NOMO-1 treated with dmso at 0.1 percent for 144 hours (cell line): ENCODE measurements around the gene LDLRAD4.

Source experiments
- DNase-seq: peaks from one replicate; lab custom pipeline; 2025; ENCODE audit not compliant: unreplicated experiment; lab: John Stamatoyannopoulos, UW

LDLRAD4 gene

DNA sequence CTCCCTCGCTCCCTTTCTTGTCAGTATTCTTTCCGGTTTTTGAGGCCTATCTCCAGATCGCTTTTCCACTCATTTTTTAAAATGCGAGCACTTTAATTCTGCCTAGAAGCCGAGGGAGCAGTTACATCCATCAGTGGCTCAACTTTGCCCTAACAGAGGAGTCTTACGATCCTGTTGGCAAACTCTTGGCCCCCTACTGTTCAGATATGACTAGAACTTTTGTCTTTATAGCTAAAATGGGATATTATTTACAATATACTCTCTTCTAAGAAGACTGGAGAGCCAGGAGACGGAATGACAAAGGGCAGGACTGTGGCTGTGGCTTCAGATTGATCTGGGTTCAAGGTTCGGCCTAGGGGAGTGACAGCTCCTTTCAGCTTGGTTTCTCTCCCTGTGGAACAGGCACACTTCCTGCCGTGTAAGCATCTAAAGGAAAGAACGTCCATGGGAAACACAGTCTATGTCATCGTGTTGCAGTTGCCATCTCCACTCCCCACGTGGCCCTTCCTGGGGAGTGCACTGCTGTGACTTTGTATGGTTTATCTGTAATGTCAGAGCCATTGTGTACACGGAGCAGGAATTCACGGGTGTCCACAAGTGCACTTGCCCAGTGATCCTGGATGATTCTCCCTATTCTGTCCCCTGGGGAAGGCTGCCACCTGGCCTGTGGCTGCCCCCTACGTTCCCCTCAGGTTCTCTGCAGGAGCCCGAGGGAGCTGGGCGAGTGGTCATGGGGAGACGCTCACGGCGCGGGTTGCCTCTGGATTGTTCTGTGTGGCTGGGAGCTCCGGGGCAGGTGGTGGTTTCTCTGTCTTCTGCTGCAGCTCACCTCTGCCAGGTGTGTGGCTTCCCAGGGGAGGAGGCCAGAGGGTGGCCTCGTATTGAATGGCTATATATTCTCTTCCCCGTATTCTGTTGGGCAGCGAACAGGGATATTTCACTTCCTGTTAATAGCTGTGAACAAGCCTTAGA lies 222.0 kb downstream of the LDLRAD4 start:
- DNase-seq: no peak

DNA sequence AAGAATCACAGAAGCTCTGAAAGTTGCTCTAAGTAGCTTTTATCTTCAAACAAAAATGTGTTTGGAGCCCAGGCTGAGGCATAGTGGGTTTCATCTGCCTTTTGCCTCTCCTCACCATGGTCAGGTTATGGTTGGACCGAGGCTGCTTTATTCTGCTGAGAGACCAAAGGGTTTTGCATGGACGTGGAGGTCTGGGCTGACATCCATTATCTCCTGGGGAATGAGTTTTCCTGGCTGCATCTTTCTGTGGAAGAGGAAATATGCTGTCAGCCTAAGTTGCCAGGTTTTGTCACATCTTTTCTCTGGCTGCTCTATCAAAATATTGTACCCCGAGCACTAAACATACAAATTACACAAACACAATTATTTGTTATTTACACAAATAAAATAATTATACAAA lies 223.2 kb downstream of the LDLRAD4 start:
- DNase-seq: no peak

DNA sequence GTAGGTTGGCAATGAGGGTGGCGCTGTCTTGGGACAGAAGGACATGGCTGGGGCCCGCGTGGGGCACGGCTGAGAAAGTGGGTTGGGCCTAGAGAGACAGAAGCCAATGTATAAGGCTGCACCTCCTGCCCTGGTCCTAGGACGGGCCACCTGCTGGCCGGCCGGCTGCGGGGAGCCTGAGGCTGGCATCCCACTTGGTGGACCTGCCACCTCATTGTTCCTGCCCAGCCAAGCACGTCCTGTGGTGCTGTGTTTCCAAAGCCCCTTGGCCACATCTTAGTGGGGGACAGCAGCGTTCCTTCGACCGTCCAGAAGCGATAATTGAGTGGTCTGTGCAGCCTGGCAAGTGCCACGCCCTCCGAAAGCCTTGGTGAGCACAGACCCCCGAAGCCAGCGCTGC lies 223.9 kb downstream of the LDLRAD4 start:
- DNase-seq: no peak

DNA sequence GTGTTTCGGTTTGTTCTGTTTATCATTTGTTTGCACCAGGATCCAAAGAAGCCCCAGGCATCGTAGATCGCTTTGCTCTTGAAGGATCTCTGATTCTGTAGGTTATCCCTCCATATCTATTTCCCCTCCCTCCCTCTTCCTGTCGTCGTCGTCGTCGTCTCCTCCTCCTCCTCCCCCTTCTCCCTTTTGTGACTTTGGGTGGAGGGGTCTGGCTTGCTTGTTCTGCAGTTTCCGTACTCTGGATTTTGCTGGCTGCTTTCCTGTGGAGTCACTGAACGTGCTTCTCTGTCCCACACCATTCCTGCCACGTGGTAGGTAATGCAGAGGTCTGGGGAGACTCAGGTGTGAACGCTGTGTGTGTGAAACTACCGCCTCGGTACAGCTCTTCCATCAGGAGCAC lies 225.0 kb downstream of the LDLRAD4 start:
- no peak for DNase-seq

DNA sequence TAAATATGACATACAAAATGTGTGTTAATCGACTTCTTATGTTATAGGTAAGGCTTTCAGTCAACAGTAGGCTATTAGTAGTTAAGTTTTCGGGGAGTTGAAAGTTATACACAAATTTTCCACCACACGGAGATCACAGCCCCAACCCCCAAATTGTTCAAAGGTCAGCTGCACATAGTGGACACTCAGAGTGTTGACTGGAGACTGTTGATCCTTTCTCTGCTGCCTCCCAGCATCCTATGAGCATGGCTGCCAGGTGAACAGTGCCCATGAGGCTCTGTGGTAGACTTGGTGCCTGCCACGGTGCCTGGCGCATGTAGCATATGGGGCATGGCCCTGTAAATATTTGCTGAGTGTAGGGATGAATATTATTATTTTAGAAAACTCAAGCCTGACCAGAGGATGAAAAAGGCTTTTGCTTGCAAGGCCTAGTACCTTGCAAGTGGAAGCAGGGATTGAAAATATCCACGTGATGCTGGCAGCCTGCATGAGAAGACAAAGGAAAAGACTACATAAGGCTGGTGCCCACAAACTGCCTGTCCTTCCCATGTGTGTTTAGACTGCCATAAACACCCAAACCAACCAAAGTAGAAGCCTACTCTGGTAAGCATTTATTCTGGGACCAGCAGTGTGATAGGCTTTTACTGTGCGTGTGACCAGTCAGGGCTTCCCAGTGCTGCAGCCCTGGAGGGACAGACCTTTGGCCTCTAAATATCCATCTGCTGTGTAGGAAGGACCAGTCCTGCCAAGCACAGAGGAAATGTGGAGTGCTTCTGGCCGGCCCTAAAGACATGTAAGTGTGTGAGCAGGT lies 226.1 kb downstream of the LDLRAD4 start:
- DNase-seq: no peak

DNA sequence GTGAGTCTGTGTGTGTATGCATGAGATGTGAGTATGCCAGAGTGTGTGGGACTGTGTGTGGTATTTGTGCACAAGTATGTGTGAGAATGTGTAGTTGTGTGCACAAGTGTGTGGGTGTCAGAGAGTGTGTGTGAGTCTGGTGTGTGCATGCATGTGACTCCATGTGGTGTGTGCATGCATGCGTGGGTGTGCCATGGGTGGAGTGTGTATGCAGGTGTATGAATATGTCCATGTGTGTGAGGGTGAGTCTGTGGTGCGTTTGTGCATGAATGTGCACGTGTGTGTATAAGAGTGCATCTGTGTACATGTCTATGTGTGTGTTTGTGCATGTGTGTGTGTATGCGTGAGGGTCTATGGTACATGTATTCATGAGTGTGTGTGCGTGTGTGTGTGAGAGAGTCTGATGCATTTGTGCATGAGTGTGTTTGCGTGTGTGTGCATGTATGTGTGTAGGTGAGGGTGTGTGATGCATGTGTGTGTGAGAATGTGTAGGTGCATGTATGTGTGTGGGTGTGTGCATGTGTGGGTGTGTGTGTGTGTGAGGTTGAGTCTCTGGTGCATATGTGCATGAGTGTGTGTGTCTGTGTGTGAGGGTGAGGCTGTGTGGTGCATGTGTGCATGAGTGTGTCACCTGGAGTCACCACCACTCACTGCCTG lies 226.8 kb downstream of the LDLRAD4 start:
- no peak for DNase-seq

DNA sequence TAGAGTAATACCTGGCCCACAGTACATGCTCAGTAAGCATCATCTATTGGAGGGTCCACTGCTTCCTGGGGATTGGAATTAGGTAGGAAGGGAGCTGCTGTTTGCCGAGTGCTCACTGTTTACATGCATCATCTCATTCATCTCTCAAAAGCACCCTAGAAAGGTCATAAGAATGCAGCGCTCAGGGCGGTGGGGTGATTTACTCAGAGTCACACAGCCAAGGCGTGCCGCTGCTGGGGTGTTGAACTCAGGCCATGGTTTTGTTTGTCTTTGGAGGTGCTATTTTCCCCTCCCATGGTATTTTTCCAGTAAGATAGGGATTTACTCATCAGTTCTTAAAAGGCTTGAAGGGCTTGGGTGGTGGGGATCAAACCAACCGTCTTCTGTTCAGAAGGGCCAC lies 227.5 kb downstream of the LDLRAD4 start:
- no peak for DNase-seq

DNA sequence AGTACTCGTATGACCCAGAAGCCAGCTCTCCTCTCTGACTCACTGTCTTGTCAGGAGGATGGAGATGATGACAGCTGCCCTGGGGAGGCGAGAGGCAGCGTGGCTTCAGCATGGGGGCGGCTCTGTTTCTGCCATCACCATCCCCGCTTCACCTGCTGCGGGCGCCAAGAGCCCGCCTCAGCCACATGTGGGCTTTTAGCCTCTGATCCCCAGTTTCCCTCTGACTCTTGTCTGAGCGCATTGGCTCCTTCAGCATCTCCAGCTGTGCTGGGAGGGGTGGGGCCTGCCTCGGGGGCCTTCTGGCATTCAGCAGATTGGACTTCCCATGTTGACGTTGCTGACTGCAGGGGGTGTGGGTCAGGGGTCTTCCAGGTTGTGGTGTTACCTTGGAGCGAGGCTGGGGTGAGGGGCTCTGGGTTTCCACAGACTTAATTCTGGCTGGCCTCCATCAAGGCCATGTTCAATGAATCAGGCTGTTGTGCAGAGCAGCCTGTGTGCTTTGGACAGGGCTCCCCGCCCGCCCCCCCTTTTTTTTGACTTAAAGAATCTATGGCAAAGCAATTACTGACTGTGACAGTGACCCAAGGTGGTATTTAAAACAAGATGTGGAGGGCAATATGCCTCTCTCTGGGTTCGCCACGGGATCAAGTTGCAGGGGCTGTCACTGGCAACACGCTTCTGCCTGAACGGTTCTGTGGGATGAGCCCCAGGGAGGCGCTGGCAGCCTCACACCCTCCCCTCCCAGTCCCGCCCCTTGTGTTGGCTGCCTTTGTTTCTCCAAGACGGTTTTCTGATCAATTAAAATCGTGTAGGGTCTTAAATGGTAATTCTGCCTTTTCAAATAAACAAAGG lies 228.3 kb downstream of the LDLRAD4 start:
- DNase-seq: no peak

DNA sequence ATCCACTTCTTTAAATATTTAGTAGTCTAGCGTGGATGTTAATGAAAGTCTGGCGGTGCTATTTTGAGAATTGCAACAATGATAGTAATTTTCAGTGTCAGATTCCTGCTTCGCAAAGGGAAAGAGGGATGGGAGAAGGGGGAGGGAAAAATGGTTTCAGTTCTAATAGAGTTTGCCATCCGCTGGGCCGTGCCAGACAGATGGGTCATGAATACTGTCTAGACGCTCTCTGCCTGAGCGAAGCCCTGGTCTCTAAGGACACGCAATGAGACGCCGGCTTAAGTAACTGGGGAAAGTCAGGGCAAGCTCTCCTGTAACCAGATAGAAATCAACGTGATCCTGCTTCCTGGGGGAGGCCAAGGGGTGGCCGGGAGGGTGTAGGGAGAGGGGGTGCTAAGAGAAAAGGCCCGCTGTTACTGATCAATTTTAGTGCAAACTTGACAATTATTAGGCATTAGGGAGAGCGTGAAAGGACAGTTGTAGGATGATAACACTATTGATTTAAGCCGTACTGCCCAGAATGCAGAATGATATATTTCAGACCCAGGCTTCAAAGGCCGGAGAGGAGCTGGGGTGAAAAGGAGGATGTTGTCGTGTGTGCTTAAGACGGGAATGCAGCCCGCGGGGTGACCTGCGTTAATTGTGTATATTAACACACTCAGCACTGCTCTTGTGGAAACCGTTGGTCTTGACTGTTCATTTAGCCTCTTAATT lies 229.2 kb downstream of the LDLRAD4 start:
- no peak for DNase-seq

DNA sequence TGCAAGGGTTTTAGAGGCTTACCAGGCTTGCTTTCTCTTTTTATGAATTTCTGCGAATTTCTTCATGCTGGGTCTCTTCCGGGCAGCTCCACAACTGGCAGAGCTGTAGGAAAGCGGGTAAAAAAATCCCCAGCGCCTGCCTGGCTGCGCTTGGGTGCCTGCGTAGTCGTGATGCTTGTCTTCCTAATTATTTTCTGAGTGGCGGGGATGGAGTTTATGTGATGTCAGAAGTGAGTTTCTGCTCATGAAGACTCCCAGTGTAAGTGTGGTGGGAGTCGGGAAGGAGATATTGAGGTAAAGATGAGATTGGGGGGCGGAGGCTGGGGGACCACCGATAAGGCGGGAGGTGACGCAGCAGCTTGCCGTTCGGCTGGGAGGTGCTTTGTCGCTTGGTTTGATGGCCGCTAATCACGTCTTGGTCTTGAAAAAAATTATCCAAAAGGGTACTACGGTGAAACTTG lies 229.8 kb downstream of the LDLRAD4 start:
- DNase-seq: no peak

DNA sequence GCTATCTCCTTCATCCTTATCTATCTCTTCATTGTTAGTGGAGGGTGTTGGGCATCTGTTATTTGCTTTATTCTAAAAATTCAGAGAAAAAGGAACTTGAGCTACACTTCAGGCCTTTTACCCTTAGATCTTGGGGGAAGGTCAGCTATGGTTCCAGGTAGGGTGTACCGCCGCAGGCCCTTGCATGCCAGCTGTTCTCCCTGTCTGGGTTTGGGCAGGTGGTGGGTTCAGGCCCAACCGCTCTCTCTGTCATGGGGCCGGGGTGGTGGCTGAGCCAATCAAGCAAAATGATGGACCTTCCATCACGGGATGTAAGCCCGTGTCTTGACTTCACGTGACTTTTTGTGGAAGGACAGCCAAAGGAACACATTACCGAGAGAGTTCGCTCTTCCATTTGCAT lies 231.1 kb downstream of the LDLRAD4 start:
- DNase-seq: no peak

DNA sequence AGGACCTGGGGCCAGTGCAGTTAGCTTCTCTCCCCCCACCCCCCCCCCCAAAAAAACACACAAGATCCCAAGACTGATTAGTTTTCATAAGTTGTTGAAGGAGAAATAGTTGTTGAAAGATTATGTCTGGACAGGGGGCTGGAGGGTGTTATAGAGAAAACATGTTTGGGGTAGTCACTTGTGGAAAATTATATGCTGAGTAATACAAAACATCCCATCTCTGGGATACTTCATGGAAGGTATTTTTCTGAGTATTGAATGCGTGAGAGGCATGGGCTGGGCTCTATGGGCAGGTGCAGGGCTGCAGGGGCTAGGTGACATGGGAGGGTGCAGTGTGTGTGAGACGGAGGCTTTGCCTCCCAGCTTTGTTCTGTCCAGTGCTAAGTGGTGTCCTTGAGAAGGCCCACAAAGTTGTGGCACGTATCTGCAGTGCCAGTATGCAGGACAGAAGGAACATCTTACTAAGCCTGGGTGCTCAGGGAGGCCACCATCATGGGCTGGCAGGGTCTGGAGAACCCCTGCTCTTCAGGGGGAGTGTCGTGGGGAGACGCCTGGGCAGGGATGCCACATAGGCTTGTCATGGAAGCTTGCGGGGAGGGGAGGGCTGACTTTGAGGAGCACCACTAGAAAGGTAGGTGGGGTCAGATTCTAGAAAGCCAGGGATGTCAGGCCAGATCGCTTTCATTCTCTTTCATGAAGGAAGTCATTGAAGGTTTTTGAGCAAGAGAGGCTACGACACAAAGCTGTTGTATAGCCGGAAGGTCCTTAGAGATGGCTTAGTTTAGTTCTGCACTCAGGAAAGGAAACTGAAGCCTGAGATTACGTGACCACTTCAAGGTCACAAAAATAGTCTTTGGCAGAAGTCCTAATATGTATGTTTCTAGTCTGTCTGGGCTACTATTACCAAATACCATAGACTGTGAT lies 232.0 kb downstream of the LDLRAD4 start:
- no peak for DNase-seq

DNA sequence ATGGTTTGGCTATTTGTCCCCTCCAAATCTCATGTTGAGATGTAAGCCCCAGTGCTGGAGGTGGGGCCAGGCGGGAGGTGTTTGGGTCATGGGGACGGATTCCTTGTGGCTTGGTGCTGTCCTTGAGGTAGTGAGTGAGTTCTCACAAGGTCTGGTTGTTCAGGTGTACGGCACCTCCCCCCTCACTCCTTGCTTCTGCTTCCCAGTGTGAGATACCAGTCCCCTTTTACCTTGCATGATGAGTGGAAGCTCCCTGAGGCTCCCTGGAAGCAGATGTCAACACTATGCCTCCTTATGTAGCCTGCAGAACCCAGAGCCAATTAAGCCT lies 232.6 kb downstream of the LDLRAD4 start:
- DNase-seq: no peak

DNA sequence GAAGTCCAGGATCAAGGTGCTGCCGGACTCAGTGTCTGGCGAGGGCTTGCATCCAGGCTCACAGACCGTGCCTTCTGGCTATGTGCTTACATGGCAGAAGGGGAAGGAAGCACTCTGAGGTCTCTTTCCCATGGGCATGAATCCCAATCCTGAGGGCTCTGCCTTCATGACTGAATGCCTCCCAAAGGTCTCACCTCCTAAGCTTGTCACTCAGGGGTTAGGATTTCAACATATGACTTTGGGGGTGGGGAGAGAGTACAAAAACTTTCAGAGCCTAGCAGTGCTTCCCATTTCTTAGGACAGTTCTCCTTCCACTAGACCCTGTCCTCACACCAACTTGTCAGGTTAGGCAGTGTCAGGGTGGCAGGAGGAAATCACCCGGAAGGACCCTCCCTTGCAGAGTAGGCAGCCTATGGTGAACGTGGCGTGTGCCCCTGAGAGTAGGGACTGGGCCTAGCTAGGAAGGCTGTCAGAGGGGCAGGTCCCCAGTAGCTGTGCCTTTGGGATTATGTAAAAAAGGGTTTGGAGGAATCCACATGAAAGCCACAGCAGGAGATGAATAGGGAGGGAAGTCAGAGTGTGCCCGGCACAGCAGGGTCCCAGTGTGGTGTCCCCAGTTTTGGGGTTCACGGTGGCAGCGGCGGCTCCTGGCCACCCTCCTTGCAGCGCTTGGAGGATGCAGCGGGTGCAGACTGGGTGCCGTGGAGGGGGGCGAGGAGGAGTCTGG lies 233.3 kb downstream of the LDLRAD4 start:
- peak; percentile 81 for DNase-seq

DNA sequence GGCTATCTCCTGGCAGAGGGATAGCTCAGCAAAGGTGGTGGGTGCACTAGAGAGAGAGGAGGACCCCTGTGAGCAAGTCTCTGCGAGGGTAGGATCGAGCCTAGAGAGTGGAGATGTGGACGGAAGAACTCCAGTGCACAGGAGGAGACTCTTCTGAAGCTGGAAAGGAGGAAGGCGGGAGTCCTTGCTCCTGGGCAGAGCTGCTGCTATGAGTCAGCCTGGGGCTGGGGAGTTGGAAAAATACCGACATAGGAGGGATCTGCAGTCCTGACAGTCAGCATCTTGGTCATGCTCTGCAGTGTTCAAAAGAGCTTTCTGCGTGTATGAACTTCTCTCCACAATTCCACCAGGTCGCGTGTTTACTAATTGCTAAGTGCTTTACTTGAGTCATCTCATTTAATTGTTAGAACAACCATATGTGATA lies 233.8 kb downstream of the LDLRAD4 start:
- no peak for DNase-seq

DNA sequence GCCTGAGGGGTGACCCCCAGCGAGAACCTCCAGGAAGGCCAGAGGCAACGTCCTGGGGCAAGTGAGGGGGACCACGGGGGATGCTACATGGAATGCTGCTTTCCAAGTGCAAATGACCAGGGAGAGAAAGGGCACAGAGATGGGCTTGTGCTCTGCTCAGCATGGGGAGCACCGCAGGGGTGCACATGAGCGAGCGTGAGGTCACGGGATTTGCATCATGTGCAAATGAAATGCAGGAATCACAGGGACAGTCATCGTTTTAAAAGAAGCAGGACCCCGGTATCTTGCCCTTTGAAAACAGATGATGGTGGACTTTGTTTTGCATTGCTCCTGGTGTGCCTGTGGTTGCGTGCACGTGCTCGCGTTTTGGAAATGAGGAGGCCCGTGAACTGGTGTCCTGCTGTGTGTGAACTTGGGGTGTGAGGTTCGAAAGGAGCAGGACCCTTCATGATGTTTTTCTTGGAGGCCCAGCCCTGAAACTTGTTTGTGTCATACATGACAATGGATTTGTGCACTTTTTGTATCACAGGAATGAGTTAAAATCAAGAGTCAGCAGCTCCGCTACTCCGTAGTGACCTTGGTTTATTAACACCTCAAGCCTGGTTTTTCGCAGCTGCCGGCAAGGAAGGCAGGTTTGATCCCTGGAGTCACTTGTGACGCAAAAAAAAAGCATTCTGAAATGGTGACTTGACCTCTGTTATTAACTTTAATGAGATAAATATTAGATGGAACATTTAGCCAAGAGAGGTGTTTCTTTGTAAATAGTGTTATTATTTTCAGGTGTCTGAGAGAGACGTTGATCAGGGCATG lies 234.5 kb downstream of the LDLRAD4 start:
- DNase-seq: no peak

DNA sequence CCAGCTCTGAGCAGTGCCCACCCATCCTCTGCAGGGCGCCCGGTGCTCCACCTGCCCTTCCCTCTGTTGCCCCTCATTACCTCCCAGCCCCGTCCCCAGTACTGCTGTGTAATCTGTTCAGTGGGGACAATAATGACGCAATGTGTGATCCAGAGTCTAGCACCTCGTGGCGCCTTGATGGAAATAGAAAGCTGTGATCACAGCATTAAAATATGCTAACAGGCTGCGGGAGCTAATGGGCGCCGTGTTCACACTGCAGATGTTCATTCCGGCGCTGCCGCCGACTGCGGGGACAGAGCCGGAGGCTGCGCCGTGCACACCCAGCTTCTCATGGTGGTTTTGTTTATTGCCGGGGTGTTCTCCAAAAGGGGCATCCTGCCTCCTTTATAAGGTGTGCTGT lies 235.2 kb downstream of the LDLRAD4 start:
- DNase-seq: no peak
